ENCODE results near the gene SLC39A5. TPM values are rescaled to one million over a fixed set of nuclear protein-coding genes. Genes with fewer than 3 reads are reported as not detected.

The SLC39A5 gene
- total and polyA plus RNA-seq, 2 of the 13 experiments (the other 11 are each of a cell fraction or from before 2014, with no cell fraction given), result 59.7 to 101 TPM

DNA sequence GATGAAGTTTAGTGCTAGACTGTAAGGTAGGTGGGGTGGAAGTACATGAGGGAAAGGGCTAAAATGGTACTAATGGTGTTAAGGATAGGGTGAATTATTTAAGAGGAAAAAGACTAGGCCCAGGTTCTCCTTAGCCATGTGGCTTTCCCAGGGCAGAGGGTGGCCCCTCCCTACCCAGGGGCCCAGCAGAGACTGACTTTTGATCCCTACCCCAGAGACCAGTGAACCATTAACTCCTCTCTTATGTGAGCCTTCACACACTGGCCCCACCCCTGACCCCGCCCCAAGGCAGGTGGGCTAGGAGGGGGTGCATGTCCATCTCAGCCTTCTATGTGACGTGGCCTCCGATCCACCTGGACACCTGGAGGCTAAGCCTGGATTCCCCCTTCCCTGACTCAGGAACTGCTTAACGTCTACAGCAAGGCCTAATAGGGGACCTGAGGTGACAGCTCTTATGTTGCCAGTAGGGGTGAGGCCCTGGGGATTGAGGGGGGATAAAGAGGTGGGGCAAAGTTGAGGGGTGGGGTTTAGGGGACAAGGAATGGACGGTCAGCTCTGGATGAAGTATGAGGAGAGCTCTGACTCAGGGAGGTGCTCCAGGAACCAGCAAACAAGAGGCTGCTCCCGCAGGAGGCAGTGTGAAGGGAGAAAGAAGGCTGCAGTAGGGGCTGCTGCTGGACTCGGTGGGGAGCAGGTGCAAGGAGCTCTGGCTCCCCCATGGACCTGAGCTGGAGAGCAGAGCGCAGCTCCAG lies 757 bp downstream of the SLC39A5 start (continued):
- TF ChIP-seq, protein P1, sequence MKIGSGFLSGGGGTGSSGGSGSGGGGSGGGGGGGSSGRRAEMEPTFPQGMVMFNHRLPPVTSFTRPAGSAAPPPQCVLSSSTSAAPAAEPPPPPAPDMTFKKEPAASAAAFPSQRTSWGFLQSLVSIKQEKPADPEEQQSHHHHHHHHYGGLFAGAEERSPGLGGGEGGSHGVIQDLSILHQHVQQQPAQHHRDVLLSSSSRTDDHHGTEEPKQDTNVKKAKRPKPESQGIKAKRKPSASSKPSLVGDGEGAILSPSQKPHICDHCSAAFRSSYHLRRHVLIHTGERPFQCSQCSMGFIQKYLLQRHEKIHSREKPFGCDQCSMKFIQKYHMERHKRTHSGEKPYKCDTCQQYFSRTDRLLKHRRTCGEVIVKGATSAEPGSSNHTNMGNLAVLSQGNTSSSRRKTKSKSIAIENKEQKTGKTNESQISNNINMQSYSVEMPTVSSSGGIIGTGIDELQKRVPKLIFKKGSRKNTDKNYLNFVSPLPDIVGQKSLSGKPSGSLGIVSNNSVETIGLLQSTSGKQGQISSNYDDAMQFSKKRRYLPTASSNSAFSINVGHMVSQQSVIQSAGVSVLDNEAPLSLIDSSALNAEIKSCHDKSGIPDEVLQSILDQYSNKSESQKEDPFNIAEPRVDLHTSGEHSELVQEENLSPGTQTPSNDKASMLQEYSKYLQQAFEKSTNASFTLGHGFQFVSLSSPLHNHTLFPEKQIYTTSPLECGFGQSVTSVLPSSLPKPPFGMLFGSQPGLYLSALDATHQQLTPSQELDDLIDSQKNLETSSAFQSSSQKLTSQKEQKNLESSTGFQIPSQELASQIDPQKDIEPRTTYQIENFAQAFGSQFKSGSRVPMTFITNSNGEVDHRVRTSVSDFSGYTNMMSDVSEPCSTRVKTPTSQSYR (CRISPR knock-in tag; IDR thresholded peaks at IDR 0.05; ENCODE audit: borderline replicate concordance), result no peak
- TF ChIP-seq ZNF10 (CRISPR knock-in tag; IDR thresholded peaks at IDR 0.05; ENCODE audit: borderline replicate concordance, low read depth) (no peak), PCBP2 (optimal IDR thresholded peaks at IDR 0.05; ENCODE audit: low read depth, low read length, poor library complexity, severe bottlenecking) (no peak), NFIC (IDR thresholded peaks at IDR 0.05; ENCODE audit: low read length) (no peak), ZNF776 (CRISPR knock-in tag; IDR thresholded peaks at IDR 0.05) (no peak), PHF5A (CRISPR knock-in tag; IDR thresholded peaks at IDR 0.05; ENCODE audit: low read depth, unreplicated experiment) (peak; percentile 78), CHD2 (IDR thresholded peaks at IDR 0.05; ENCODE audit: low read depth, low read length) (no peak), ATF1 (CRISPR knock-in tag; IDR thresholded peaks at IDR 0.05) (peak; percentile 47; the same call in 1 of the 2 replicates), KLF11 (CRISPR knock-in tag; IDR thresholded peaks at IDR 0.05) (0 out of 2 replicates have a peak, but pooled peaks have one; percentile 34), ZNF207 (IDR thresholded peaks at IDR 0.05; ENCODE audit: borderline replicate concordance) (no peak), POLR2AphosphoS2 (IDR thresholded peaks at IDR 0.05; ENCODE audit: low read depth, low read length) (peak; percentile 41; the same call in 1 of the 2 replicates), ZNF563 (CRISPR knock-in tag; IDR thresholded peaks at IDR 0.05) (no peak), ZNF616 (CRISPR knock-in tag; IDR thresholded peaks at IDR 0.05; ENCODE audit: low read depth) (no peak), BRCA1 (CRISPR knock-in tag; IDR thresholded peaks at IDR 0.05) (0 out of 2 replicates have a peak, but pooled peaks have one; percentile 49)
- TF ChIP-seq, protein P2, sequence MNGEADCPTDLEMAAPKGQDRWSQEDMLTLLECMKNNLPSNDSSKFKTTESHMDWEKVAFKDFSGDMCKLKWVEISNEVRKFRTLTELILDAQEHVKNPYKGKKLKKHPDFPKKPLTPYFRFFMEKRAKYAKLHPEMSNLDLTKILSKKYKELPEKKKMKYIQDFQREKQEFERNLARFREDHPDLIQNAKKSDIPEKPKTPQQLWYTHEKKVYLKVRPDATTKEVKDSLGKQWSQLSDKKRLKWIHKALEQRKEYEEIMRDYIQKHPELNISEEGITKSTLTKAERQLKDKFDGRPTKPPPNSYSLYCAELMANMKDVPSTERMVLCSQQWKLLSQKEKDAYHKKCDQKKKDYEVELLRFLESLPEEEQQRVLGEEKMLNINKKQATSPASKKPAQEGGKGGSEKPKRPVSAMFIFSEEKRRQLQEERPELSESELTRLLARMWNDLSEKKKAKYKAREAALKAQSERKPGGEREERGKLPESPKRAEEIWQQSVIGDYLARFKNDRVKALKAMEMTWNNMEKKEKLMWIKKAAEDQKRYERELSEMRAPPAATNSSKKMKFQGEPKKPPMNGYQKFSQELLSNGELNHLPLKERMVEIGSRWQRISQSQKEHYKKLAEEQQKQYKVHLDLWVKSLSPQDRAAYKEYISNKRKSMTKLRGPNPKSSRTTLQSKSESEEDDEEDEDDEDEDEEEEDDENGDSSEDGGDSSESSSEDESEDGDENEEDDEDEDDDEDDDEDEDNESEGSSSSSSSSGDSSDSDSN (CRISPR knock-in tag; IDR thresholded peaks at IDR 0.05), result peak; percentile 45; the same call in 1 of the 2 replicates
- TF ChIP-seq, protein P3, sequence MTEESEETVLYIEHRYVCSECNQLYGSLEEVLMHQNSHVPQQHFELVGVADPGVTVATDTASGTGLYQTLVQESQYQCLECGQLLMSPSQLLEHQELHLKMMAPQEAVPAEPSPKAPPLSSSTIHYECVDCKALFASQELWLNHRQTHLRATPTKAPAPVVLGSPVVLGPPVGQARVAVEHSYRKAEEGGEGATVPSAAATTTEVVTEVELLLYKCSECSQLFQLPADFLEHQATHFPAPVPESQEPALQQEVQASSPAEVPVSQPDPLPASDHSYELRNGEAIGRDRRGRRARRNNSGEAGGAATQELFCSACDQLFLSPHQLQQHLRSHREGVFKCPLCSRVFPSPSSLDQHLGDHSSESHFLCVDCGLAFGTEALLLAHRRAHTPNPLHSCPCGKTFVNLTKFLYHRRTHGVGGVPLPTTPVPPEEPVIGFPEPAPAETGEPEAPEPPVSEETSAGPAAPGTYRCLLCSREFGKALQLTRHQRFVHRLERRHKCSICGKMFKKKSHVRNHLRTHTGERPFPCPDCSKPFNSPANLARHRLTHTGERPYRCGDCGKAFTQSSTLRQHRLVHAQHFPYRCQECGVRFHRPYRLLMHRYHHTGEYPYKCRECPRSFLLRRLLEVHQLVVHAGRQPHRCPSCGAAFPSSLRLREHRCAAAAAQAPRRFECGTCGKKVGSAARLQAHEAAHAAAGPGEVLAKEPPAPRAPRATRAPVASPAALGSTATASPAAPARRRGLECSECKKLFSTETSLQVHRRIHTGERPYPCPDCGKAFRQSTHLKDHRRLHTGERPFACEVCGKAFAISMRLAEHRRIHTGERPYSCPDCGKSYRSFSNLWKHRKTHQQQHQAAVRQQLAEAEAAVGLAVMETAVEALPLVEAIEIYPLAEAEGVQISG (CRISPR knock-in tag; IDR thresholded peaks at IDR 0.05), result peak; percentile 52; the same call in 1 of the 2 replicates
- TF ChIP-seq, protein P4, sequence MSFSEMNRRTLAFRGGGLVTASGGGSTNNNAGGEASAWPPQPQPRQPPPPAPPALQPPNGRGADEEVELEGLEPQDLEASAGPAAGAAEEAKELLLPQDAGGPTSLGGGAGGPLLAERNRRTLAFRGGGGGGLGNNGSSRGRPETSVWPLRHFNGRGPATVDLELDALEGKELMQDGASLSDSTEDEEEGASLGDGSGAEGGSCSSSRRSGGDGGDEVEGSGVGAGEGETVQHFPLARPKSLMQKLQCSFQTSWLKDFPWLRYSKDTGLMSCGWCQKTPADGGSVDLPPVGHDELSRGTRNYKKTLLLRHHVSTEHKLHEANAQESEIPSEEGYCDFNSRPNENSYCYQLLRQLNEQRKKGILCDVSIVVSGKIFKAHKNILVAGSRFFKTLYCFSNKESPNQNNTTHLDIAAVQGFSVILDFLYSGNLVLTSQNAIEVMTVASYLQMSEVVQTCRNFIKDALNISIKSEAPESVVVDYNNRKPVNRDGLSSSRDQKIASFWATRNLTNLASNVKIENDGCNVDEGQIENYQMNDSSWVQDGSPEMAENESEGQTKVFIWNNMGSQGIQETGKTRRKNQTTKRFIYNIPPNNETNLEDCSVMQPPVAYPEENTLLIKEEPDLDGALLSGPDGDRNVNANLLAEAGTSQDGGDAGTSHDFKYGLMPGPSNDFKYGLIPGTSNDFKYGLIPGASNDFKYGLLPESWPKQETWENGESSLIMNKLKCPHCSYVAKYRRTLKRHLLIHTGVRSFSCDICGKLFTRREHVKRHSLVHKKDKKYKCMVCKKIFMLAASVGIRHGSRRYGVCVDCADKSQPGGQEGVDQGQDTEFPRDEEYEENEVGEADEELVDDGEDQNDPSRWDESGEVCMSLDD (CRISPR knock-in tag; IDR thresholded peaks at IDR 0.05; ENCODE audit: borderline replicate concordance), result no peak

Measured in HepG2 (cell line).